HG03575 (cell line): ENCODE results near the gene MXRA7.
"Not testable (repeated sequence)": the region's sequence is repeated elsewhere in the genome, so short reads cannot be mapped to it uniquely, and the experiment has no call there.

Experiments
- ATAC-seq: cut with Tn5 transposase; IDR thresholded peaks from one replicate; pipeline ENCODE4 v1.9.1; 2021; ENCODE audit not compliant: unreplicated experiment, insufficient number of reproducible peaks, low FRiP score; ENCODE audit errors: extremely low read depth

The MXRA7 gene

DNA sequence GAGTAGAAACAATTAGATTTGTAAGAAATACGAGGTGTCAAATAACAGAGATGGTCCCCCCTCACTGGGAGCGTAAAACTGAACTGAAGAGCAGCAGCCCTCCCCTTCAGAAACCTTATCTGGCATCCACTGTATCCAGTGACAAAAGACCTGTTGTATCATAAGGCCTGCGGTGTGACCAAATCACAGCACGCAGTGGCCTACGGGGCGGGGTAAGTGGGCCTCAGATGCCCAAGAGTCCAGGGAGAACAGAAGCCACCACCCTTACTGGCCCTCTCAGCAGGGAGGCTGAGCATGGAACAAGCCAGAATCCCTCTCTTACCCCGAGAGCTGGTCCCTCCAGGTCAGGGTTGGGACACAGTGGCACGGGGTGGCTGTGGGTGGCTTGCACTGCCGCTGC is 10.2 kb upstream of the MXRA7 start:
- ATAC-seq, result no peak

DNA sequence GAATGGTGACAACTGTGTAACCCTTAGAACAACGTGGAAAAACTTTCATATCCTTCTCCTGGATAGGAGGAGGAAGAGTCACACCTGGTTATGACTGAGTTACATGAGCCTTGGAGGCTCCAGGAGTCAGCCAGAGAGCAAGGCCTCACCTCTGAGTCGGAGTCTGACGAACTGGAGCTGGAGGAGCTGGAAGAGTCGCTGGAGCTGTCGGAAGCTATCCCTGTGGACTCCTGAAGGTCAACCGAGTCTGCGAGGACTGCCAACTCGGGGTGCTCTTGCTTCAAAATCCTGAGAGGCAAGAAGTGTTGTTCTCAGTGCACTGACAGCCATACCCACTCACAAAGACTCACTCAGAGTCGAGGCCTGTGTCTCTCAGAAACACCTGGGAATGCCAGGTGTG is 9.4 kb upstream of the MXRA7 start:
- ATAC-seq, result no peak

DNA sequence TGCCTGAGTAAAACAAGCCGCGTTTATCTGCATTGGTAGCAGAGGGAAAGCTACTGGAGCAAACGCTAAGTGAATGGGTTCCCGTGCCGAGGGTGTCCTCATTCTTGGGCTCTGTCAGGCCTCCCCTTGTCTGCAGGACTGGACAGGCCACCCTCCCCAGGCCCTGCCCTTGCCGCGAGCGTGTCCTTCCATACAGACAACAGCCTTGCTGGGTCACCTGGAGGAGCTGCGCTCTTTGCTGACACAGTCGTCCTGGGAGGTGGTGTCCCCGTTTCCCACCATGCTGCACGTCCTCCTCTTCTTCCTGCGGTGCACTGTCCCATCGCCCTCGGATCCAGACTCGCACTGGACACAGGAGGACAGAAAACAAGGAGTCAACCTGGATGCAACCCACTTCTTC is 7.8 kb upstream of the MXRA7 start:
- ATAC-seq, result no peak

DNA sequence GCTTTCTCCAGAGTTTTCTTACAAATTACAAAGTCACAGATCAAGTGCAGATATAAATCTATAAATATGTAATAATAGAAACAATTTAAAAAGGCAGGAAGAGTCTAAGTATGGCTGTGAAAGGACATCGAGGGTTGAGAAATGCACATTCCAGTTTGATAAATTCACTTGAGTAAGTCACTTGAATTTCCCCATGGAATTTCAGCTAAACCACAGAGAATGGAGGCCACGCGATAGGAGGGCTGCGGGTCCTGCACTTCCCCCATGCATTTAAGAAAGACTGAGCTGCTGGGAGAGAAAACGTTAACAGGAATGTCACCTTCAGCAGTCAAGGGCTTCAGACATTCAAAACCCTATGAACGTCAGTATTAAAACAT is 6.1 kb upstream of the MXRA7 start:
- ATAC-seq, result no peak

DNA sequence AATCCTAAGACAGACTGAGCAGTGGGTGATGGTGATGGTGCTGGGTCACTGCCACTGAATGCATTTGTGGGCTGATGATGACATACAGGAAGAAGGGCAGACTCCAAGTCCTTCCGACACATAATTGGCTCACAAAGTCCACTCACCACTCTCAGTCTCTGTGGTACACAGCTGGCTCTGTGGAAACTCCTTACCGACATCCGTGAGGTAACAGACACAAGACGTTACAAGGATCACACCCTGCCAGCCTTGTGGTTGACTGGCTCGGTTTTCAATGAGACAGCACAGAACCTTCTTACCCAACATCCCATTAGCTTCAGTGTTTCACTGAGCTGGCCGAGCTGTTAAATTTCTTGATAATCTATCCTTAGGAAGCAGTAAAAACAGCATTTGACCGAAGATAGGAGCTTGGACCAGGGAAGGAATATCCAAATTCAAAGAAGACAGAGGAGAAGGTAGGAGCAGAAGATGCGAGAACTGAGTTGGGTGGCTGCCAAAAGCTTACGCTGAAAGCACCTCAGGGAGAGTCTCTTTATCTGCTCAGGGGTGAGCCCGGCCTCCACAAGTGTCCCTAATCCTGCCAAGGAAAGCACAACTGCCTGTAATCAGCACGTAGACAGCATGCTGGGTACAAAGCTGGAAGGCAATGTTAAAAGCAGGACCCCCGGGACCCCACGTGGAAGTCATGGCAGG is 5.5 kb upstream of the MXRA7 start:
- no peak for ATAC-seq

DNA sequence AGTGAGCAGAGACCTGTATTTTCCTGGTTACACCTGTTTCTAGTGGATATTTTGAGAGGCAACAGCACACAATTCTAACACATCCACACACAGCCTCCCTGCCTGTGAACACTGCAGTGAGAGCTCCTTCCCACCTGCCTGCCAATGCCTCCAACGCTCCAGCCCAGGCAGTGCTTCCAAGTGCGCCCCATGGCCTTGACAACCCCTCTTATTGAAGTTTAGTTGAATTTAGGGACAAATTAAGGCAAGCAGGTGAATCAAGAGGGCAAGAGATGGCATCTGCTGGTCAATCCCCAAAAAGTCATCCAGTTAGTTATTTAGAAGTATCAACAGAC is 4.7 kb upstream of the MXRA7 start:
- ATAC-seq, result no peak

DNA sequence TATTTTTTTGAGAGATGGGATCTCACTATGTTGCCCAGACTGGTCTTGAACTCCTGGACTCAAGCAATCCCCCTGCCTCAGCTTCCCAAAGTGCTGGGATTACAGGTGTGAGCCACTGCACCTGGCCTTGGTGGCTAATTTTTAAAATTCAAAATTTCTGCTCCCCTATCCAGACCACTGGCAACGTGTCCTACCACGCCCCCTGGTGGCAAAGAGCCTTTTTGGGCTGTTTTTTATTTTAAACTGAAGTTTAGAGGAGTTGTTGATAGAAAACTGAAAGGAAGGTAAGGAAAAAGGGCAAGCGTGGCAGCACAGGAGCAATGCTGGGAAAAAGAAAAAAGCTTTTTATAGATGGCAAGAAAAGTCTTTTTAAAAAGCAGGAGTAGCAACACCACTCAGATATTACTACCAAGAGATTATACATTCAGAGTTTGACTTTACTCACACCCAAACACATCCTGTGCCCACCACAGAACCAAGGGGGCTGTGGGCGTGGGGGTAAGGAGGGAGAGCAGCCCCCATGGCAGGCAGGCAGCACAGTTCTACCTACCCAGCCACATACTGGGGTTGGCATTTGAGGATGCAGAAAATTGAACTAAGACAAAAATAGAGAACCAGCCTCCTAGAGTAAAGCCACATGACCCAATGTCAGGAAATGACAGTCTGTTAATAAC is 4.2 kb upstream of the MXRA7 start:
- ATAC-seq, result no peak

DNA sequence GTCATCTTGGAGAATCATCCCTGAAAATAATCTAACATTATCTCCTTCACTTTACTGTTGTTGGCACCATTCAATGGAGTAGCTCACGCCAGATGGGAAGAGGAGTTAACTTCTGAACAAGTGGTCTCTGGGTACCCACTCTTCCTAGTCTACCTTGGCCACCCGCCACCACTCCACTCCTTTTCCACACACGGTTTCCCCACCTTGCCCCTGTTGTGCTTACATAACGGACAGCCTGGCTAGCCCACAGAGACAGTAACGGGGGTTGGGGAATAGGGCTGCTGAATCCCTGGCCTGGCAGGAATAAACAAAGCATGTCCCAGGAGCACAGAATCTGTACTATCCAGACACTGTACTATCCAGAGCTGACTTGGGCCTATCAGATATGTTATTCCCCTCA is 3.6 kb upstream of the MXRA7 start:
- no peak for ATAC-seq

DNA sequence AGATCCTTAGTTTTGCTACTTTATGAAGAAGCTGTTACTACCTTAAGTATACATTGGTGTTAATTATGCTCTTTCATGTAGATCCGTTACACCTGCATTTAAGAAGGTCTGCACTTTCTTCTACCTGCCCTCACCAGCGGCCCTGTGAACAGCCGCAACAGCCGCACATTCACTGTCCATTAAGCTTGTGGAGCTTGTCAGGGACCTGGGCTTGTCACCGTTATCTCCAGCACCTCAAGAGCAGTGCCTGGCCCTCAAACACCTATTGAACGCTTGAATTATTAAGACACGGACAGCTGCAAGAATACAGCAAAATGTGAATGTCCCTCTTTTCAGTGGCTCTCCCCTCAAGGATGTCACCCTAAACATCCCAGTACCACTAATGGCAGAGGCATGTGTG is 3.0 kb upstream of the MXRA7 start:
- ATAC-seq, result no peak

DNA sequence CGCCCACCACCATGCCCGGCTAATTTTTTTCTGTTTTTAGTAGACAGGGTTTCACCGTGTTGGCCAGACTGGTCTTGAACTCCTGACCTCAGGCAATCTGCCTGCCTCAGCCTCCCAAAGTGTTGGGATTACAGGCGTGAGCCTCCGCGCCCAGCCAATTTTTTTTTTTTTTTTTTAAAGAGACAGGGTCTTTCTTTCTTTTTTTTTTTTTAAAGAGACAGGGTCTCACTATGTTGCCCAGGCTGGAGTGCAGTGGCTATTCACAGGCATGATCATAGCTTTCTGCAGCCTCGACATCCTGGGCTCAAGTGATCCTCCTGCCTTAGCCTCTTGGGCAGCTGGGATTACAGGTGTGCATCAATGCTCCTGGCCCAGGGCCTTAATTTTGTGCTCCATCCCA is 1.6 kb upstream of the MXRA7 start:
- ATAC-seq, result not testable (repeated sequence)

DNA sequence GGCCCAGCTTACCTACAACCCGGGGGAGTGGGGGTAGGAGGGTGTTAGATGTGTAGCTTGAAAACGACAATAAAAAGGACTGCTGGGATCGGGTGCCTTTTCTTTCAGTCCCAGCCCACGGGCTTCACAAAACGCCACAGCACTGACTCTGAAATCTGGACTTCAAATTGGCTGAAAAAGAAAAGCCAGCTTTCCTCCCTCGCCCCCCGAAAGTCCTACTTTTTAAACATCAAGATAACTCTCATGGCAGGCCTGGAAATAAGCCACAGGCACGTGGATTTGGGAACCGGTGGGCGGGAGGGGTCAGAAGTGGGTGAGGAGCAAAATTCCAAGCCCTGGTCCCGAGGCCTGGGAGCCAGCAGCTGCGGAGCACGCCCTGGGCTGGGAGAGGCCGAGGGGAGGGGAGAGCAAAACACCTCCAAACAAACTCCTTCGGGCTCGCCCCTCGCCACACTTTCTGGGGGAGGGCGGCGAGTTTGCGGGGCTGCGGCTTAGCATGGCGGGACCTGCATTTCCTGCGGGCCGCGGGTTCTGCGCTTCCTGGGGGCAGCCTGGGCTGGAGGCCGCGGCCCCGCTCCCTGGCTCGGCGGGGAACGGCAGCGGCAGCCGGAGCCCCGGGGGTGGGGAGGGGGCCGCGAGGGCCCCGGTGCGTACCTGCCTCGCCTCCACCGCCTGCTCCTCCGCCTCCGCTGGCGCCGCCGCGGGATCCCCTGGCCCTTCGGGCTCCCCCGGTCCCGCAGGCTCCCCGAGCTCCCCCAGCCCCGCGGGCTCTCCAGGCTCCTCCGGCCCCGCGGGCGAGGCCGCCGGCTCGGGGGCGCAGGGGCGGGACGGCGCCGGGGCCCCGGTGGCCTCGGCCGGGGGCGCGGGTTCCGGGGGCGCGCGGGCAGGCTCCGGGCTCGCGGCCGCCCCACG is 558 bp downstream of the MXRA7 start:
- ATAC-seq, result not testable (repeated sequence)

DNA sequence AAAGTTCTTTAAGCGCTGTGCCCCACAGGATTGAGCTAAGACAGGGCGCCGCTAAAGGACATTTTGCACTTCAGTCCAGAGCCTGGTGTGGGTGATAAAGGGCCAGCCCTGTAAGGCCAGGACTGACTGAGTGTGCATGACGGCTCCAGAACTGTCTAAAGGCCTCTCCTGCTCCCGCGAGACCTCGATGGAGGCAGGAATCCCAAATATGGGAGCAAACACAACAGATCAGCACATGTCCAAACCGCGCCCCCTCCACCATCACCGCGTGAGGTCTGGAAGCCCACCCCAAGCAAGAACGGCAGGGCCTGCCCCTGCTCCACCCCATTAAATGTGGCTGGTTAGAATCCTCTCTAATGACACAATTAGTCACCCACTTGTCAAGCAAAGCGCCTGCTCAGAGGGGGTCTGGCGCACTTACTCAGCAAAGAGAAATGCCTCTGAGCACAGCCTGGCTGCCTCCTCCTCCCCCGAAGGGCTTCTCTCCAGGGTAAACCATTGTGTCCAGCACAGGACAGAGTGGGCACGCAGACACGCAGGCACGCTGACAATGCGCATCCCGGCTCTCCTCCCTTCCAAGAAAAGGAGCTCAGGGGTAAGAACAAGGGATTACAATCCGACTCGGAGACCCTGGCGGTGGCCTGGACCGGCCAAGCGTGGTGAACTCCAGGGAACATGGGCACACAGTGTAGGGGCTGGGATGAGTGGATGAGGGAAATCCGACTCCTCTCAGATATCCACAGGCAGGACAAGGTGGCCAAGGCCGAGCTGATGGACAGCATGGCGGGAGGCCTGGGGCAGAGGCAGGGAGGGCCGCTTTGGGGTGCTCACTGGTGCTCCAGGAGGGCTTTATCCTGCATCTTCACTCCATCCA is 1.5 kb downstream of the MXRA7 start:
- ATAC-seq, result no peak

DNA sequence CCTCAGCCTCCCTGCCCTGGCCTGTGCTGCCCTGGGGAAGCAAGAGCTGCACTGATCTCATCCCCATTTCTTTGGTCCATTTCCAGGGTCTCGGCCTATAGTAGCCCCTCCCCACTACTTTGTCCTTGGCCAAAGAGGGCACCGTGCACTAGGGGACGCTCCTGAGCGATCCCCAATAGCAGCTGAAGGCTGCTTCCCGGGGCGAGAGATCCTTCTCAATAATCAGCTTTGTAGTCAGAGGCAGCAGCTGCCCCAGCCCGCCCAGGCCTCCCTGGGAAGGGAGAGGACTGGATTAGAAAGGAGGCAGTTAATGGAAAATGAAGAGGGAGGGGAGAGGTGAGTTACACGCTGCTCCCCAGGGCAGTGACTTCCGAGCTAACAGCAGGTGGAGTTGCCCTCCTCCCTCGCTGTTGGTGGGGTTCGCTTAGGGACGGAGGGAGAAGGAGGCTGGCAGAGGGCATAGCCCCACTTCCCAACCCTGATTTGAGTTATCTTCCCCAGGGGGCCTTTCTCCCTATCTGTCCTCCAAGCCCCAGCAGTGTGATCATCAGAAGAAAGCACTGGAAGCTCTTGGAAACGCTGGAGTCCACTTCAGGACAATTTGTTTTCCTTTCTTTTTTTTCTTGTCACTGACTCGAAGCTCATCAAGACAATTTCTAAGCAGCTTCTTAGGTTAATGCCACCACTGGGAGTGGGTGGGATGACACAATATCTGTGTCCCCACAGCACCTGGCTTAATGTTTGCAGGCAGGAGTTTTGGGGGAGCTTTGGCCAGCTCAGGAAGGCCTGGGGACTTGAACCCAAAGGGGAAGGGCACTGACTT is 2.6 kb downstream of the MXRA7 start:
- ATAC-seq, result no peak

DNA sequence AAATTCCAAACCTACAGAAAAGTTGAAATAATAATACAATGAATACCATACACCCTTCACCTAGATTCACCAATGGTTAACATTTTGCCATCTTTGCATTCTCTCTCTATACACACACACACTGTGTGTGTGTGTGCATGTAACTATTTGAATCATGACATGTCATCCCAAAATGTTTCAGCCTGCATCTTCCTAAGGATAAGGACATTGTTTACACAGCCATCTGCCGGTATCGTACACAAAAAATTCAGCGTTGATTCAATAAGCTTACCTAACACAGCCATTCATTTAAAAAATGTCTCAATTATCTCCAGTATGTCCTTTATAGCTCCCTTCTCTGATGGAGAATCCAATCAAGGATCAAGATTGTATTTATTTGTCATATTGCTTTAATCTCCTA is 3.9 kb downstream of the MXRA7 start:
- no peak for ATAC-seq

DNA sequence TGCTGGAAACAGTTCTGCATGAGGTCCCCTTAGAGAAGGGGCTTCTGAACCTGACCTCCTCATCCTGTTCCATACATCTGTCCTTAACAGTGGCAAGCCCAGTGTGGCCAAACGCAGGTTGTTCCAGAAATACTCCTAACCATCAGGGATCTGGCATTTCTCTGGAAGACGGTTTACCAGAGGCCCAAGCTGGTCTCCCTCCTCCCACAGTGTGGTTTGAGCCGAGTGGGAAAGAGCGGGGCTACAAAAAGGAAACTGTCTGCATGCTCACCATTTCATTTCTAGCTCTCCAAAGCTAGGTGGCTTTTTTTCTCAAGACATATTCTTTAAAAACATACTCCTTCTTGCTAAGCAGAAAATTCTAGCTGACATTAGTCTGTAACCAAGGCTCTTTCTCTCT is 6.0 kb downstream of the MXRA7 start:
- no peak for ATAC-seq

DNA sequence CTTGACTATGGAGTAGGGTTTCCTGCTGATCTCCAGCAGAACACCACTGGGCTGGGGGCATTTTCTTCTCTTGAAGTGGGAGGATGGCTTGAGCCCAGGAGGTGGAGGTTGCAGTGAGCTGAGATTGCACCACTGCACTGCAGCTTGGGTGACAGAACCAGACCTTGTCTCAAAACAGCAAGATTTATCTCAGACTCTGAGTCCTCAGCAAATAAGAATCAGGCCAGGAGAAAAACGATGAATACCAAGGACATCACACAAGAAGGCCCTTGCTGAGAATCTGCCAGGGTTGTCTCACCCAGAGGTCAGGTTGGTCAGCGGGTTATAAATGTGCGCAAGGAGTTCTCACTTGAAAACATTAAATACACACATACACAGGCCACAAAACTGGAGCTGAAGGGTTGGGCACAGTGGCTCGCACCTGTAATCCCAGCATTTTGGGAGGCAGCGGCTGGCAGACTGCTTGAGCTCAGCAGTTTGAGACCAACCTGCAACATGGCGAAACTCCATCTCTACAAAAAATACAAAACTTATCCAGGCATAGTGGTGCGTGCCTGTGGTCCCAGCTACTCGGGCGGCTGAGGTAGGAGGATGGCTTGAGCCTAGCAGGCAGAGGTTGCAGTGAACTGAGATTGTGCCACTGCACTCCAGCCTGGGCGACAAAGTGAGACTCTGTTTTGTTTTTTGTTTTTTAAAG is 7.7 kb downstream of the MXRA7 start:
- ATAC-seq, result no peak

DNA sequence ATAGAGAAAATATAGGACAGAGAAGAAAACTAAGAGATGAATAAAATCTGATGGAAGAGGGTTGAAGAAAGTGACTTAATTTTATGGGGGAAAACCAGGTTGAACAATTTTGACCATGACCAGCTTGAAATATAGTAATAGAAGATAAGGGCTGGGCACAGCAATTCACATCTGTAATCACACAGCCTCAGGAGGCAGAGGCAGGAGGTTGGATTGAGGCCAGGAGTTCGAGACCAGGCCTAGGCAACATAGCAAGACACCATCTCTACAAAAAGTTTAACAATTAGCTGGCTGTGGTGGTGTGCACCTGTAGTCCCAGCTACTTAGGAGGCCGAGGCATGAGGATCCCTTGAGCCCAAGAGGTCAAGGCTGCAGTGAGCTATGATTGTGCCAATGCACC is 8.7 kb downstream of the MXRA7 start:
- no peak for ATAC-seq

DNA sequence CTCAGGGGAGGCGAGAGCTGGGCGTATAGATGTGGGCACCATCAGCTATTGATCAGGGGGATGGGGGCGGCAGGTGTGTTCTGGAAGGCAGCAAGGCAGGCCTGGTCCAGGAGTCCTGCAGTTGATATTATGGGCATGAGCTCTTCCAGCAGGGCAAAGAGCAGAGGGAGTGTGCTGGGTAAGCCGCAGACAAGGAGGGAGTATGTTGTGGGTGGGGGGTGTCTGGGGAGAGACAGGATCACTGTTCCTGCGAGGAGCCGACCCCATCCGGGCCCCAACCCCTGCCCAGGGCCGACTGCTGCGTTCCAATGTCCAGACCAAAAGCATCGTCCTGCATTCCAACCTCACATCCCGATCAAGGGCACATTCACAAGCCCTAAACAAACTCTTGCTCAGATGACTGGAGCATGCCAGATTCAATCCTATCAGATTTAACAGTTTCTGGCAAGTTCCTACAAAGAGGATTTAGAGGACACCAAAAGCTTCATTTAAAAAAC is 9.2 kb downstream of the MXRA7 start:
- ATAC-seq, result no peak
